Measurements from ENCODE around the gene RPL13A.
A peak's percentile ranks its signal among the peaks of the same experiment; 100 is the strongest.

RPL13A gene

DNA sequence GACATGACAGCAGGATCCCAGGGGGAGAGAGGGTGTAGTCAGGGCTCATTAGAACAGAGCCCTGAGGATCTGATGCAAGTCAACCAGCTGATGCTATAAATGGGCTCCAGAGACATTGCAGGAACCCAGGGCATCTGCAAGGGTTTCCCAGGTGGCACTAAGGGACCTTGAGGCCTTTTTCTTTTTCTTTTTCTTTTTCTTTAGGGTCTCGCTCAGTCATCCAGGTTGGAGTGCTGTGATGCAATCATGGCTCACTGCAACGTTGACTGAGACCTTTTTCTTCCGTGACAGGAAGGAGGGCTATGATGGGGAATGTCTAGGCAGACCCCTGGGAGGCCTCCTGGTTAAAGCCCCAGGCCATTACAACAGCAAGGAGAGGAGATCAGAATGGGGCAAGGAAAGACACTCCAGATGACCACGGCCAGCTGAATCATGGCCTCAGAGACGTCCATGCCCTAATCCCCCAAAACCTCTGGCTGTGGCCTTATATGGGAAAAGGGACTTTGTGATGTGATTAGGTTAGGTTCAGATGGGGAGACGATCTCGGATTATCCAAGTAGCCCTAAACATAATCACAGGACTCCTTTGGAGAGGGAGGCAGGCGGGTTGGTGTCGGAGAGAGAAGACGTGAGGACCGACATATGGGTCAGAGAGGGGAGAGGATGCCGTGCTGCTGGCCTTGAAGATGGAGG is 20.5 kb downstream of the RPL13A start:
- no peak for DNase-seq (ENCODE audit: low read depth)

DNA sequence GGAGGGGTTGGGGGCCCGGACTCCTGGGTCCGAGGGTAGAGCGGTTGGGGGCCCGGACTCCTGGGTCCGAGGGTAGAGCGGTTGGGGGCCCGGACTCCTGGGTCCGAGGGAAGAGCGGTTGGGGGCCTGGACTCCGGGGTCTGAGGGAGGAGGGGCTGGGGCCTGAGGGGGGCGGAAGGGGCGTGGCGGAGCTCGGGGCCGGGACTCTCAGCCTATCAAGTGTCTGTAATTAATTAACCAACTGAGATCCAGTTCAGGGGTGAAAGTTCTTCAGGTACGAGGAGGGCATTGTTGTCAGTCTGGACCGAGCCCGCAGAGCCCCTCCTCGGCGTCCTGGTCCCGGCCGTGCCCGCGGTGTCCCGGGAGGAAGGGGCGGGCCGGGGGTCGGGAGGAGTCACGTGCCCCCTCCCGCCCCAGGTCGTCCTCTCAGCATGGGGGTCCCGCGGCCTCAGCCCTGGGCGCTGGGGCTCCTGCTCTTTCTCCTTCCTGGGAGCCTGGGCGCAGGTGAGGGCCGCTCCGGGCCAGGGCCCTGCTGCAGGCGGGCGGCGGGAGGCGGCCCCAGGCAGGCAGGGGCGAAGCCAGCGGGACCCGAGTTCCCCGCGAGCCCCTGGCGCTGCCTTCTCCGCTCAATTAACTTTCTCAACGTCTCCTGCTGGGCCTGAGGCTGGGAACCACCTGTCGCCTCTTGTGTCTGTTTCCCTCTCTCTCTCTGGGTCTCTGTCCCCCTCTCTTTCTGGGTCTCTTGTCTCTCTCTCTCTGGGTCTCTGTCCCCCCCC is 25.8 kb downstream of the RPL13A start:
- DNase-seq (ENCODE audit: low read depth): no peak

DNA sequence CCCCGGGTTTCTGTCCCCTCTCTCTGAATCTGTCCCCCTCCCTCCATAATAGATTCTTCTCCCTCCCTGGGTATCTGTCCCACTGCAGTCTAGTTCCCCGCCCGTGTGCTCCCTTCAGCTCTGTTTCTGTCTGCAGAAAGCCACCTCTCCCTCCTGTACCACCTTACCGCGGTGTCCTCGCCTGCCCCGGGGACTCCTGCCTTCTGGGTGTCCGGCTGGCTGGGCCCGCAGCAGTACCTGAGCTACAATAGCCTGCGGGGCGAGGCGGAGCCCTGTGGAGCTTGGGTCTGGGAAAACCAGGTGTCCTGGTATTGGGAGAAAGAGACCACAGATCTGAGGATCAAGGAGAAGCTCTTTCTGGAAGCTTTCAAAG is 26.3 kb downstream of the RPL13A start:
- no peak for DNase-seq (ENCODE audit: low read depth)

DNA sequence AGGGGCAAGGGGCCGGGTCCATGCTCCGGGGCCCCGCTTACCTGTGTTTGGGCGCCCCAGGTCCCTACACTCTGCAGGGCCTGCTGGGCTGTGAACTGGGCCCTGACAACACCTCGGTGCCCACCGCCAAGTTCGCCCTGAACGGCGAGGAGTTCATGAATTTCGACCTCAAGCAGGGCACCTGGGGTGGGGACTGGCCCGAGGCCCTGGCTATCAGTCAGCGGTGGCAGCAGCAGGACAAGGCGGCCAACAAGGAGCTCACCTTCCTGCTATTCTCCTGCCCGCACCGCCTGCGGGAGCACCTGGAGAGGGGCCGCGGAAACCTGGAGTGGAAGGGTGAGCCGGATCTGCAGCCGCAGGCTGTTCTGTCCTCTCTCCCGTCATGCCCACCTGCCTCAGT is 26.7 kb downstream of the RPL13A start:
- DNase-seq (ENCODE audit: low read depth): no peak

DNA sequence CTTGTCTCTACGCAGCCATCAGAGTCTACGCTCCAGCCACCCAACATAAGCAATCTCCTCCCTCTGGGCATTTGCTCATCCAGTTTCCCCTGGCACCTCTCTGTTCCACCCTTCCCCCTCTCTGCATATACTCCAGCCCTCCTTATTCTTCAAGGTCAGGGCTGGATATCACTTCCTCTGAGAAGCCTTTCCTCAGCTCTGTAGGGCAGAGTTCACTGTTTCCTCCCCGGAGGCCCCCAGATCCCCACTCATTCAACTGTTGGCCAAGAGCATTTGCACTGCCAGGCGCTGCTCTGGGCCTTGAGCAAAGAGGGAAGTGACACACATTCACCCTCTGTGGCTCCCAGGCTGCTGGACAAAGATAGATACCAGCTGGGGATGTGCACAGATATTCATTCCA is 28.4 kb downstream of the RPL13A start:
- no peak for DNase-seq (ENCODE audit: low read depth)

DNA sequence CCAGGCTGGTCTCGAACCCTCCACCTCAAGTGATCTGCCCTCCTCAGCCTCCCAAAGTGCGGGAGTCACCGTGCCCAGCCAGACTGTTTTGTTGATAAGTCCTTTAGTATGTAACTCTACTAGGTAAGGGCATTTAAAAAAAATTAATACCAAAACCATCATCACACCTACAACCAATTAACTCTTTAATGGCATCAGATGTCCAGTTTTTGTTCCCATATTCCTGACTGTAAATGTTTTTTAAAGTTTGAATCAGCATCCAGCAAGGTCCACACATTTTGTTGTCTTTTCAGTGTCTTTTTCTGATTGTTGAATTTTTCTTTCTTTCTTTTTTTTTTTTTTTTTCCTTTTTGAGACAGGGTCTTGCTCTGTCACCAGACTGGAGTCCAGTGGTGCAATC is 30.6 kb downstream of the RPL13A start:
- no peak for DNase-seq (ENCODE audit: low read depth)

DNA sequence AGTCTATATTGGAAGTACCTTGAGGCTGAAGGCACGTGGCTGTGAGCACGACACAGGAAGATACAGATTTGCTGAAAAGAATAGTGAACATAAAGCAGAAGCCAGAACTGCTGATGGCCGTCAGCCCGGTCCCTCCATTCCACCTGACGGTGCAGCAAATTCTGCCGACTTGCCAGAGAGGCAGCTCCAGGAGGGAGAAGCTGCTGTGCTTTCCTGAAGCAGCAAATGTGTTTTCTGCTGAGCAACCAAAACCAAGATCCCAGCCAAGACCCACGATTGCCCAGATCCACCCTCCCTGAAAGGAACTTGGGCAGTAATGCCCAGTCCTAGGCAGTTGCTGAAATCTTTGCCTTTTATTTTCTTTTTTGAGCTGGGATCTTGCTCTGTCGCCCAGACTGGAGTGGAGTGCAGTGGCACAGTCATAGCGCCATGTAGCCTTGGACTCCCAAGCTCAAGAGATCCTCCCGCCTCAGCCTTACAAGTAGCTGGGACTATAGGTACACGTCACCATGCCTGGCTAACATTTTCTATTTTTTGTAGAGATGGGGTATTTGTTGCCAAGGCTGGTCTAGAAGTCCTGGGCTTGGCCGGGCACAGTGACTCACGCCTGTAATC is 33.4 kb downstream of the RPL13A start:
- DNase-seq (ENCODE audit: low read depth): no peak

DNA sequence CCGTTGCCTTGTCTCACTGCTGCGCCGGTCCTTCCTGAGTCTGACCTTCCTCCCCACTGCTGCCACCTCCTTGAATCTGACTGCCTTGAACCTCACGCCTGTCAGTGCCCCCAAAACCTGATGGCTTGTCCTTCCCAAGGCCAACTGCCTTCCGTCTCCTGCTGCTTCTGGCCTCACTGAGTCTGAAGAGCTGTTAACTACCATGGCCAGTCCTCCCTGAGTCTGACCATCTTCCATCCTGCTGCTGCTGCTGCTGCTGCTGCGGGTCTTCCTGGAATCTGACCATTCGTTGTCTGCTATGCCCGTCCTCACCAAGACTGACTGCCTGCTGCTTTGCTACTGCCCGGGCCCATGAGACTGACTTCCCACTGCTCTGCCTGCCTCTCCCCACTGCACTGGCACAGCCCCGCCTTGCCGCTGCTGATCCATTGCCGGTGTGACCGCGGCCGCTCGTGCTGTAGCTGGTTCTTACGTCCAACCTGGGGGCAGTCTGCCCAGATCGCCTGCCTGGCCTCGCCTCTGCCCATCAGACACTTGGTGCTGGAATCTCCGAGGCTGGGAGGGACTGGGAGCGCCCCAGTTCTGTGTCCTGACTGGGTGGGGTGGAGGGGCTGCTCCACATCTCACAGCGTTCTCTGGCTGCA is 37.5 kb downstream of the RPL13A start:
- DNase-seq (ENCODE audit: low read depth): no peak

DNA sequence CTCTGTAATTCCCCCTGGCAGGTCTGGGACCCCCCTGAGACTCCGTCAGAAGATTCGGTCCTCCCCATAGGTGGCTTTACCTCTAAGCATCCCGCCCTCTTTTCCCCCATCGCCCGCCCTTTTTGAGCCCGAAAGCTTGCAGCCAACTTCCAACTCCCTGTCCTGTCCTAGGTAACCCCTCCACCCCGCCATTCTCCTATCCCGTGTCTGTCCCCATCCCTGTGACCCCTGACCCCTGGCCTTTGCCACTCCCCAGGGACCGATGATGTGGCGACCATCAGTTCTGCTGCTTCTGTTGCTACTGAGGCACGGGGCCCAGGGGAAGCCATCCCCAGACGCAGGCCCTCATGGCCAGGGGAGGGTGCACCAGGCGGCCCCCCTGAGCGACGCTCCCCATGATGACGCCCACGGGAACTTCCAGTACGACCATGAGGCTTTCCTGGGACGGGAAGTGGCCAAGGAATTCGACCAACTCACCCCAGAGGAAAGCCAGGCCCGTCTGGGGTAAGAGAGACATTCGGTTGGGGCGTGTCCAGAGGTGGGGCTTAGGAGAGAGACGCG is 40.9 kb downstream of the RPL13A start:
- DNase-seq (ENCODE audit: low read depth): no peak

DNA sequence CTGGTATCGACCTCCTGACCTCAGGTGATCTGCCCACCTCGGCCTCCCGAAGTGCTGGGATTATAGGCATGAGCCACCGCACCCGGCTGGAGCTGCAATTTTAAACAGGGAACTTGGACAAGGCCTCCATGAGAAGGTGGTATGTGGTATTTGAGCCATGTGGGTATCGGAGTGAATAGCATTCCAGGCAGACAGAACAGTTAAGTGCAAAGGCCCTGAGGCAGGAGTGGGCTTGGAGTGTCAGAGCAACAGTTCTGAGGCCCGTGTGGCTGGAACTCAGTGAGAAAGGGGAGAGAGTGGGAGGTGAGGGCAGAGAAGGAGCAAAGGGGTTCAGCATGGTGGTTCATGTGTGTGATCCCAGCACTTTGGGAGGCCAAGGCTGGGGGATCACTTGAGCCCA is 43.3 kb downstream of the RPL13A start:
- no peak for DNase-seq (ENCODE audit: low read depth)

DNA sequence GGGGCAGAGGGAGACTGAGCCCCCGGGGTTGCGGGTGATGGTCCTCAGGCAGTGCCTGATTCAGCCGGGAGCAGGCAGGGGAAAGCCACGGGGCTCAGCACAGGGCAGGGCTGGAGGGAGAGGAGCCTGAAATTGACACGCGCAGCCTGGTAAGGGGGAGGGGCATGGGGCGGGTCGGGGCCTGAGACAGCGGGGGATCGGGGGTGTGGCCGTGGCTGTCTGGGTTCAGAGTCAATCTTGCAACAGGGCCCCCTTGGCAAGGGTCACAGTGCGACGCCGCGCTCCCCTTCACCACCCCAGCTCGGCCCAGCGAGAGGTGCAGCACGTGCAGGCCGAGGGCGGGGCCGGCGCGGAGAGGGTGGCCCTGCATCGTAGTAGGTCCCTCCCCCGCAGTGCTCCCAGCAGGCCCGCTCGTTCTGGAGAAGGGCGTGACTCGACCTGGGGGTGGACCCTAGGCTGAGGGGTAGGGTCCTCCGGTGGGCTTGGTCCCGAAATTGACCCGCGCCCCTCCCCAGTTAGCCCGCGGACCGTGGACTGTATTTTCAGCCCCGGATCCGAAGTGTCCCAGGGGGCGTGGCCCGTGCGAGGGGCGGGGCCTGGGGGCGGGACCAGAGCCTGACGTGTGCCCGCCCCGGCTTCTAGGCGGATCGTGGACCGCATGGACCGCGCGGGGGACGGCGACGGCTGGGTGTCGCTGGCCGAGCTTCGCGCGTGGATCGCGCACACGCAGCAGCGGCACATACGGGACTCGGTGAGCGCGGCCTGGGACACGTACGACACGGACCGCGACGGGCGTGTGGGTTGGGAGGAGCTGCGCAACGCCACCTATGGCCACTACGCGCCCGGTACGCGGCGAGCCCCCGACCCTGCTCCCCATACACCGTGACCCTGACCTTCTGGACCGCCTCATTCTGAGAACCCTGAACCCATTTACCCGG is 46.4 kb downstream of the RPL13A start:
- peak; percentile 75 for DNase-seq (ENCODE audit: low read depth)

DNA sequence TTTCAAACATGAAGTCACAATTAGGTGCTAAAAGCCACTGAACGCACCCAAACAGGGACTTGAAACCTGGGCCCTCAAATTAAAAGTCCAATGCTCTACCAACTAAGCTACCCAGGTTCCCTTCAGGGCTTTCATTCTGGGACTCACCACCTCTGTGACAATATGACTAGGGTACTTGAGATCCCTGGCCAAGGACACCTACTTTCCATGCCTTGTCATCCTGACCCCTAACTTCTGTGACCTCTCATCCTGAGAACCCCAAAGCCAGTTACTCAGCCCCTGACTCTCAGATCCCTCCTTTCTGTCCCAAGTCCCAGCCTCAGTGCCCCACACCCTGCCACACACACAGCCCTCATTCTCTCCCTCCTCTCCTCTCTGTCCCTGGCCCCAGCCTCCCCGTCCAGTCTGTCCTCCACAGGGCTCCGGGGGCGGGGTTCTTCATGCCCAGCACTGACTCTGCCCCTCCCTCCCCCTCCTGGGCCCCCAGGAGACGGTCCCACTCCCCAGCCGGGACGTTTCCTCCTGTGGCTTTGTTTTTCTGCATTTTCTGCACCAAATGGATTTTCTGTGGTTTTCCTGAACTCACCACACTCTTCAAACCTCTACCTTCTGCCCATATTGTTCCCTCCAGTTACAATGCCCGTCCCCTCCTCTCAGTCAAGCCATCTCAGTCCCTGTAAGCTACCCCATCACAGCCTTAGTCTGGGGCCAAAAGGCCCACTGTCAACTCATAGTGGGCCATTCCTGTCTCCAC is 47.4 kb downstream of the RPL13A start:
- no peak for DNase-seq (ENCODE audit: low read depth)

DNA sequence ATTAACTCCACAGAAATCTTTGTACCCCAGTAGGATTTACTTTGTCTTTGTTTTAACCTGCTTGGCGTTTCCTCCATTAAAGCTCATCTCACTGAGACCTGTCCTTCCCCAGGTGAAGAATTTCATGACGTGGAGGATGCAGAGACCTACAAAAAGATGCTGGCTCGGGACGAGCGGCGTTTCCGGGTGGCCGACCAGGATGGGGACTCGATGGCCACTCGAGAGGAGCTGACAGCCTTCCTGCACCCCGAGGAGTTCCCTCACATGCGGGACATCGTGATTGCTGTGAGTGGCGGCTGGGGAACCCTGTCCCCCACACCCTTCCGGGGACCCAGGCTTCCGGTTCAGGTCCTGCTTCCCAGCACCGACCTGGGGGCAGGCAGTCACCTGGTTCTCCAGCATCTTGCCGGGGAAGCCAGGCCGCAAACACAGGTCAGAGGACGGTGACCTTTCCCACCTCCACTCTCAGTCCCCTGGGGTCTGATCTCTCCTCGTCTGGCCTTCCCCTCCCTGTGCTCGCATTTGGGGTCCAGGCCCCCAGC is 49.6 kb downstream of the RPL13A start:
- DNase-seq (ENCODE audit: low read depth): no peak

DNA sequence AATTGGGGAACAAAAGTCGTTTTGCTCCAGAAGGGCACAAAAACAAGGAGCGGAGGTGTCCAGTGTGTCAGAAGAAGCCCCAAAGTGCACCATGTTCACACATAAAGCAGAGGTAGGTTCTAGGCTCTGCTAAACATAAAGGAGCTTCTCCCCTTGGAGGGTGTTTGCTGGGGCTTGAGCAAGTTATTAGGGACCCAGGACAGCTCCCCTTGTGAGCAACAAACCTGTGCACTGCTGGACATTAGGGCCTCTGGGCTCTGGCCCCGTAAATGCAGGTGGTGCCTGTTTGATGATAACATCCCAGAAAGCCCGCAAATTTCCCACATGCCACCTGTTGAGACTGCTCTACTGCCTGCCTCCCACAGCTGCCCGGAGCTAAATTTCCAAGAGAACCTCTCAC is 51.2 kb downstream of the RPL13A start:
- no peak for DNase-seq (ENCODE audit: low read depth)

DNA sequence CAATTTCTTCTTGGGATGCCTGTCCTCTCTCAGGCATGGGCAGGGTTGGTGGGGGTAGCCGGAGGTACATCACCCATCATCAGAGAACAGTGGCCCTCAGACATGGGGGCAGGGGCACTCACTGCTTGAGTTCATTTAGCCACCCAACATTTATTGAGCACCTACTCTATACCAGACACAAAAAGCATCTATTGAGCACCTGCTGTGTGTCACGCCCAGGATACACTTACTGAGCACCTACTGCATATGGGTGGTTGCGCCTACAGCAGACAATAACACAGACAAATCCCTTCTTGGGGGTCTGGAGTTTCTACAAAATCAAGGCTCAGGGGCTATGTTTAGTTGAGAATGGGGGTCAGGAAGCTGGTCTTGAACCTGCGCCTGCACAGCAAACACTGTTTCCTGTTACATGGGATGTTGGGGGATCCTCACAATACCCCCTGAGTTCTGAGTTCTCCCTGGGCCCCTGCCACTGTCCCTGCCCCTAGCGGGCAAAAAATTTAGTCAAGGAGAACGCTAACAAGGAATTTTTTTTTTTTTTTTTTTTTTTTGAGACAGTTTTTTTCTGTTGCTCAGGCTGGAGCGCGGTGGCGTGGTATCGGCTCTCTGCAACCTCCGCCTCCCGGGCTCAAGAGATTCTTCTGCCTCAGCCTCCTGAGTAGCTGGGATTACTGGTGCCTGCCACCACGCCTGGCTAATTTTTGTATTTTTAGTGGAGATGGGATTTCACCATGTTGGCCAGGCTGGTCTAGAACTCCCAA is 52.0 kb downstream of the RPL13A start:
- DNase-seq (ENCODE audit: low read depth): no peak

Data from T follicular helper cell (primary cell).